Measurements from ENCODE around the gene PKD1.

DNA sequence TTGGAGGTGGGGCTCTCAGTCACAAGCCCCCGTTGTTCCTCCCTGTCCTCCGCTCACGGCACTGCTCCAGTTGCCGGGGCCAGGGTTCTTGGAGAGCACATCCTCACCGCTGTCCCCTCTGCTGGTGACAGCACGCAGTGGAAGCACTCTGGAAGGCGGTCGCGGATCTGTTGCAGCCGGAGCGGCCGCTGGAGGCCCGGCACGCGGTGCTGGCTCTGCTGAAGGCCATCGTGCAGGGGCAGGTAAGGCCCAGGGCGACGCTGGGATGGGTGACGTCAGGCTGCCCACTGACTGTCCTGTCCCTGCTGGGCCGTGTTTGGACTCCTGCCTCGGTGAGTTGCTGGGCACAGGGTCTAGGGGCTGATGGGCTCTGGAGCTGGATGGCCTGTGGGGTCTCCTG is 82.5 kb downstream of the PKD1 start:
- TF ChIP-seq POLR2AphosphoS5 (IDR thresholded peaks at IDR 0.05; ENCODE audit: low read depth, low read length) (no peak), TAF1 (IDR thresholded peaks at IDR 0.05; ENCODE audit: low read depth, low read length) (no peak), POLR2A (IDR thresholded peaks at IDR 0.05; ENCODE audit: low read depth, low read length) (no peak)

All from GM12891 (cell line).